ENCODE results near the gene PAPSS2. TPM values are rescaled to one million over a fixed set of nuclear protein-coding genes. Genes with fewer than 3 reads are reported as not detected.

PAPSS2 gene
- total RNA-seq, 1 experiment from 2014 or later = 14.6 TPM

DNA sequence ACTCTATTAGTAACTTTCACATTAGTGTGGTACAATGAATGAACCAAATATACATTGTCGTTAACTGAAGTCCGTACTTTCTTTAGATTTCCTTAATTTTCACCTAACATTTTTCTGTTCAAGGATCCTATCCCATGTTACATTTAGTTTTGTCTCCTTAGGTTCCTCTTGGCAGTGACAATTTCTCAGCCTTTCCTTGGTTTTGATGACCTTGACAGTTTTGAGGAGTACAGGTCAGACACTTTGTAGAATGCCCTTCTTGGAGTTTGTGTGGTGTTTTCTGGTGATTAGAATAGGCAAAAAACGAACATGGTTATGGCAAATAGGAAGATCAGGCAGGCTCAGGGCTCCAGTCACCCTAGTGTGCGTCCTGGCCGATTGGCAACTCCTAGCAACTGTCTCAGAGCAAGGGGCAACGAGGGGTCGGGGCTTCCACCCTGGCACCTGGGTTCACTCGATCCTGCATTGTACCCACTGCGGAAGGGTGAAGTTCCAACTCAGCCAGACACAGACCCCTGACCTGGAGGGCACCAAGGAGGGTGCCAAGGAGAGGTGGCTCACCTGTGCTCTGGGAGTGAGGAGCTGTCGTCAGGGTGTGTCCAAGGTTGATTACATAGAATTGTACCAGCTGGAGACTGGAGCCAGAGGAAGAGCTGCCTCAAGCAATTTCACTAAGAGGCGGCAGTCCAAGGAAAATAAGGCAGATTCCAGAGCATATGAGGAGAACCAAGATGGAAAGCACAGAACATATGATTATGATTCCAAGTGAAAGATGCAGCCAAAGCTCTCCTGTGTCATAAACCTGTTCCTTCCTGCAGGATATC, 37.5 kb downstream of the PAPSS2 start:
- TF ChIP-seq SIN3A (IDR thresholded peaks at IDR 0.05; ENCODE audit: low read depth) = no peak
- TF ChIP-seq ELF1 (IDR thresholded peaks at IDR 0.05; ENCODE audit: borderline replicate concordance, low read depth) = no peak
- TF ChIP-seq POLR2A (IDR thresholded peaks at IDR 0.05; ENCODE audit: borderline replicate concordance, extremely low read depth, insufficient read depth, insufficient read length) = no peak
- no peak for TF ChIP-seq RAD21 (IDR thresholded peaks at IDR 0.05; ENCODE audit: low read depth)
- no peak for TF ChIP-seq YY1 (IDR thresholded peaks at IDR 0.05; ENCODE audit: extremely low read depth, insufficient replicate concordance, low read depth, low read length)
- TF ChIP-seq, protein P1, sequence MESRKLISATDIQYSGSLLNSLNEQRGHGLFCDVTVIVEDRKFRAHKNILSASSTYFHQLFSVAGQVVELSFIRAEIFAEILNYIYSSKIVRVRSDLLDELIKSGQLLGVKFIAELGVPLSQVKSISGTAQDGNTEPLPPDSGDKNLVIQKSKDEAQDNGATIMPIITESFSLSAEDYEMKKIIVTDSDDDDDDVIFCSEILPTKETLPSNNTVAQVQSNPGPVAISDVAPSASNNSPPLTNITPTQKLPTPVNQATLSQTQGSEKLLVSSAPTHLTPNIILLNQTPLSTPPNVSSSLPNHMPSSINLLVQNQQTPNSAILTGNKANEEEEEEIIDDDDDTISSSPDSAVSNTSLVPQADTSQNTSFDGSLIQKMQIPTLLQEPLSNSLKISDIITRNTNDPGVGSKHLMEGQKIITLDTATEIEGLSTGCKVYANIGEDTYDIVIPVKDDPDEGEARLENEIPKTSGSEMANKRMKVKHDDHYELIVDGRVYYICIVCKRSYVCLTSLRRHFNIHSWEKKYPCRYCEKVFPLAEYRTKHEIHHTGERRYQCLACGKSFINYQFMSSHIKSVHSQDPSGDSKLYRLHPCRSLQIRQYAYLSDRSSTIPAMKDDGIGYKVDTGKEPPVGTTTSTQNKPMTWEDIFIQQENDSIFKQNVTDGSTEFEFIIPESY (IDR thresholded peaks at IDR 0.05; ENCODE audit: extremely low read depth, insufficient replicate concordance, low read length) = no peak
- TF ChIP-seq, protein P2, sequence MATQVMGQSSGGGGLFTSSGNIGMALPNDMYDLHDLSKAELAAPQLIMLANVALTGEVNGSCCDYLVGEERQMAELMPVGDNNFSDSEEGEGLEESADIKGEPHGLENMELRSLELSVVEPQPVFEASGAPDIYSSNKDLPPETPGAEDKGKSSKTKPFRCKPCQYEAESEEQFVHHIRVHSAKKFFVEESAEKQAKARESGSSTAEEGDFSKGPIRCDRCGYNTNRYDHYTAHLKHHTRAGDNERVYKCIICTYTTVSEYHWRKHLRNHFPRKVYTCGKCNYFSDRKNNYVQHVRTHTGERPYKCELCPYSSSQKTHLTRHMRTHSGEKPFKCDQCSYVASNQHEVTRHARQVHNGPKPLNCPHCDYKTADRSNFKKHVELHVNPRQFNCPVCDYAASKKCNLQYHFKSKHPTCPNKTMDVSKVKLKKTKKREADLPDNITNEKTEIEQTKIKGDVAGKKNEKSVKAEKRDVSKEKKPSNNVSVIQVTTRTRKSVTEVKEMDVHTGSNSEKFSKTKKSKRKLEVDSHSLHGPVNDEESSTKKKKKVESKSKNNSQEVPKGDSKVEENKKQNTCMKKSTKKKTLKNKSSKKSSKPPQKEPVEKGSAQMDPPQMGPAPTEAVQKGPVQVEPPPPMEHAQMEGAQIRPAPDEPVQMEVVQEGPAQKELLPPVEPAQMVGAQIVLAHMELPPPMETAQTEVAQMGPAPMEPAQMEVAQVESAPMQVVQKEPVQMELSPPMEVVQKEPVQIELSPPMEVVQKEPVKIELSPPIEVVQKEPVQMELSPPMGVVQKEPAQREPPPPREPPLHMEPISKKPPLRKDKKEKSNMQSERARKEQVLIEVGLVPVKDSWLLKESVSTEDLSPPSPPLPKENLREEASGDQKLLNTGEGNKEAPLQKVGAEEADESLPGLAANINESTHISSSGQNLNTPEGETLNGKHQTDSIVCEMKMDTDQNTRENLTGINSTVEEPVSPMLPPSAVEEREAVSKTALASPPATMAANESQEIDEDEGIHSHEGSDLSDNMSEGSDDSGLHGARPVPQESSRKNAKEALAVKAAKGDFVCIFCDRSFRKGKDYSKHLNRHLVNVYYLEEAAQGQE (IDR thresholded peaks at IDR 0.05; ENCODE audit: low read depth) = no peak
- TF ChIP-seq ZFX (IDR thresholded peaks at IDR 0.05) = no peak
- no peaks in the 10 kb centered on the region for H3K79me2 ChIP-seq (ENCODE audit: insufficient read depth, low read length)
- no peaks in the 10 kb centered on the region for H3K9me2 ChIP-seq (ENCODE audit: insufficient read depth)
- H3K4me2 ChIP-seq (ENCODE audit: low read length) = no peak overlapping the region
- no peak for ATAC-seq
- ChIA-PET CTCF (no interaction called here), RAD21 (ENCODE audit: low non-redundant PET in 1 of 2, low total read pairs in 2 of 2, uncharacterized antibody in 2 of 2, unreplicated experiment in 2 of 2) (no interaction called here), POLR2A (no interaction called here)
- no peak overlapping the region for H3K9ac ChIP-seq (ENCODE audit: low read length)
- no peak overlapping the region for H3K27ac ChIP-seq (ENCODE audit: low read depth, low read length)
- no peaks in the 10 kb centered on the region for H4K20me1 ChIP-seq (ENCODE audit: insufficient read depth)
- H3K27me3 ChIP-seq (ENCODE audit: insufficient read depth, low read length) = no peaks in the 10 kb centered on the region
- DNase-seq (ENCODE audit: low read depth, low spot score) = no peak
- peaks cover 36 to 37% of the 10 kb centered on the region in 2 experiments for H3K4me1 ChIP-seq (ENCODE audit: control insufficient read depth in 1 of 2, insufficient read depth in 2 of 2, low read length in 2 of 2)
- intact Hi-C loops (cut with micrococcal nuclease) = no loop called here
- no TSS peak for BruUV-seq (replicated peaks)
- H3K4me3 ChIP-seq (replicated peaks in 1 of 2; ENCODE audit: low read depth in 1 of 2, low read length in 2 of 2) = no peak overlapping the region
- no peaks in the 10 kb centered on the region for H3K9me3 ChIP-seq (ENCODE audit: control insufficient read depth in 1 of 2, insufficient read depth in 1 of 2, low read depth in 1 of 2, low read length in 2 of 2)
- no peak overlapping the region for H2AFZ ChIP-seq (ENCODE audit: low read depth, low read length, poor library complexity, severe bottlenecking)
- H3K36me3 ChIP-seq (ENCODE audit: control insufficient read depth in 1 of 2, insufficient read depth in 2 of 2, low read length in 2 of 2) = no peaks in the 10 kb centered on the region
